ENCODE results near the gene EXOSC2.
A peak's percentile ranks its signal among the peaks of the same experiment; 100 is the strongest.

Gene EXOSC2

DNA sequence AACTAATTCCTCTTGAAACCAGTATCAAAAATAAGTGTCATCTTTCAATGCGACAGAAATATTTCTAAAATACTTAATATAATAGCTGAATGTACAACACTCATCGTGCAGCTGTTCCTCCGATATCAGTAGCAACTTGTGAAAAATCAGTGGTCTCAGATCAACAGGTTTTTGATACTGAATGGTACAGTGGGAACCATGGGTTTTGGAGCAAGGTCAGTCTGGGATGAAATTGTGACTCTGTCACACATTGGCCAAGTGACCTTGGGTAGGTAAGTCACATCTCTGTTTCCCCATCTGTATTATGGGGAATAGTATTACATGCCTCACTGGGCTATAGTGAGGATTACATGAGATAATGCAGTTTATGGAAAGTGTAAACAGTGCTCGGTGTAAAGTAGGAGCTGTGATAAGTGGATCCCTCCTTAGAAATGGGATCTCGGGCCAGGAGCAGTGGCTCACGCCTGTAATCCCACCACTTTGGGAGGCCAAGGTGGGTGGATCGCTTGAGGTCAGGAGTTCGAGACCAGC, 17.3 kb downstream of the EXOSC2 start:
- no peak overlapping the region for H3K4me3 ChIP-seq (ENCODE audit: low read length)
- TF ChIP-seq, protein P1, sequence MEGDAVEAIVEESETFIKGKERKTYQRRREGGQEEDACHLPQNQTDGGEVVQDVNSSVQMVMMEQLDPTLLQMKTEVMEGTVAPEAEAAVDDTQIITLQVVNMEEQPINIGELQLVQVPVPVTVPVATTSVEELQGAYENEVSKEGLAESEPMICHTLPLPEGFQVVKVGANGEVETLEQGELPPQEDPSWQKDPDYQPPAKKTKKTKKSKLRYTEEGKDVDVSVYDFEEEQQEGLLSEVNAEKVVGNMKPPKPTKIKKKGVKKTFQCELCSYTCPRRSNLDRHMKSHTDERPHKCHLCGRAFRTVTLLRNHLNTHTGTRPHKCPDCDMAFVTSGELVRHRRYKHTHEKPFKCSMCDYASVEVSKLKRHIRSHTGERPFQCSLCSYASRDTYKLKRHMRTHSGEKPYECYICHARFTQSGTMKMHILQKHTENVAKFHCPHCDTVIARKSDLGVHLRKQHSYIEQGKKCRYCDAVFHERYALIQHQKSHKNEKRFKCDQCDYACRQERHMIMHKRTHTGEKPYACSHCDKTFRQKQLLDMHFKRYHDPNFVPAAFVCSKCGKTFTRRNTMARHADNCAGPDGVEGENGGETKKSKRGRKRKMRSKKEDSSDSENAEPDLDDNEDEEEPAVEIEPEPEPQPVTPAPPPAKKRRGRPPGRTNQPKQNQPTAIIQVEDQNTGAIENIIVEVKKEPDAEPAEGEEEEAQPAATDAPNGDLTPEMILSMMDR (conservative IDR thresholded peaks at IDR 0.05; ENCODE audit: low read length): no peak
- no peak for DNase-seq (ENCODE audit: low read depth)

DNA sequence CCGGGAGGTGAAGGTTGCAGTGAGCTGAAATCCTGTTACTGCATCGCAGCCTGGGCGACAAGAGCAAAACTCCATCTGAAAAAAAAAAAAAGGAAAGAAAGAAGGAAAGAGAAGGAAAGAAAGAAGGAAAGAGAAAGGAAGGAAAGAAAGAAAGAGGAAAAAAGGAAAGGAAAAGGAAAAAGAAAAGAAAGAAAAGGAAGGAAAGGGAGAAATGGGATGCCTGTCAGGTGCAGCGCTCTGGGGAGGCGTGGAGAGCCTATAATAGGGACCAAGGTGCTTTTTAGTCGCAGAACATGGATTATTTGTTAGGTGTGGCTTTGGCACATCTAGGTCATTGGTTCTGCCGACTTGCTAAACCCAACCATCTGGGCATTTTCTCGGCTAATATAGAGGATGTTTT, 17.9 kb downstream of the EXOSC2 start:
- TF ChIP-seq, protein P1 (conservative IDR thresholded peaks at IDR 0.05; ENCODE audit: low read length): no peak
- DNase-seq (ENCODE audit: low read depth): no peak

DNA sequence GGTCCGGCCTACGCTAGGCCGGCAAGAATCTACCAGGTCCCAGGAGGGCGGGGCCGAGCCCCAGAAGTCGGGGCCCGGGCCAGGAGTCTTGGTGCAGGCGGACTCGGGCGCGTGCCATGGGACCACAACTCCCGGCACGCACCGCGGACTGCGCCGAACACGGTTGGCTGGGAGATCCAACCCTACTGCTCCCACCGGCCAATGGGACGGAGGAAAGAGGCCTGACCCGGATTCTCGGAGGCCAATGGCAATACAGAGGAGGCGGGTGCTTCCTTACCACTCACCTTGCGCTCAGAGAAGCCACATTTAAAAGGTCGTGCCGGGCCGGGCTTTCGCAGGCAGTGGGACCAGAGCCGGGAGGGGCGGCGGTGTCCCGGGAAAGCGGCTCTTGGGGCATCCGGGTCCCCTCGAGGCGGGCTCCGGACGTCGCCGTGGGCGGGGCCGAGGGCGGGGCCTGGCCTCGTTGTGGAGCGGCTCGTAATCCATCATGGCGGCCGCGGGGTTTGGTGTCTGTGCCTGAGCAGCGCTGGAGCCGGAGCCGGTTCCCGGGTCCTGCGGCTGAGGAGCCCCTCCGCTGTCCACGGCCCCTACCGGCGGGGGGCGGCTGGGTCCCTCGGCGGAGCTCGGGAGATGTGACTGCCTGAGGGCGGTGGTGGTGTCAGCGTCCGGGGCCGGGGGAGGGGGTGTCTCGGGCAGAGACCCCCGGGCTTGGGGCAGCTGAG, 19.1 kb downstream of the EXOSC2 start:
- peak overlapping the region; percentile 77 for H3K4me3 ChIP-seq (ENCODE audit: low read length)
- peak; percentile 99 for DNase-seq (ENCODE audit: low read depth)
- TF ChIP-seq, protein P1 (conservative IDR thresholded peaks at IDR 0.05; ENCODE audit: low read length): no peak

More for the DNA sequence above, 17.9 kb downstream of the EXOSC2 start:
- no peak overlapping the region for H3K4me3 ChIP-seq (ENCODE audit: low read length)

DNA sequence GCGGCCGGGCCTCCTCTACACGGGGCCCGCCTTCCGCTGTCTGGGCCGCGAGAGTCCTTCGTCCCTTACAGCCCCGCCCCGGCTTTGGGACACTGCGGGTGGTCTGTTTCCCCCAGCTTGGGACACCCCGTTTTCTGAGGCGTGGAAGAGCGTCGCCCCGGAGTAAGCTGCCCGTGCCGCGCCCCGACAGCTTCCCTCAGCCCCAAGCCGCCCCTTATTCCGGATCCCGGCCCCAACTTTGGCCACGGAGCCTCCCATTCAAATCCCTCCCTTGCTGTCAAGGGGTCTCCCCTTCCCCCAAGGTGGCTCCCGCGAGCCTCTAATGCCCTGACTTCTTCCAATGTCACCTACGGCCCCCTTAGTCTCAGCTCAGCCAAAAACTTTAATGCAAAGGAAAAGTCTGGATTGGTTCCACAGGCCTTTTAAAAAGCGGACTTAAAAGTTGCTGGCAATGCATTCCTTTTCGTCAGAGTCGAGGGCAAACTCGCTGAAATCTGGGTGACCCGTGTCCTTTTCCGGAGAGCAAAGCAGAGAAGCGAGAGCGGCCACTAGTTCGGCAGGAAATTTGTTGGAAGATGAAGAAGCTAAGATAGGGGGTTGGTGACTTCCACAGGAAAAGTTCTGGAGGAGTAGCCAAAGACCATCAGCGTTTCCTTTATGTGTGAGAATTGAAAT, 19.8 kb downstream of the EXOSC2 start:
- DNase-seq (ENCODE audit: low read depth): peak; percentile 38
- TF ChIP-seq, protein P1 (conservative IDR thresholded peaks at IDR 0.05; ENCODE audit: low read length): no peak
- peak overlapping the region; percentile 77 for H3K4me3 ChIP-seq (ENCODE audit: low read length)

DNA sequence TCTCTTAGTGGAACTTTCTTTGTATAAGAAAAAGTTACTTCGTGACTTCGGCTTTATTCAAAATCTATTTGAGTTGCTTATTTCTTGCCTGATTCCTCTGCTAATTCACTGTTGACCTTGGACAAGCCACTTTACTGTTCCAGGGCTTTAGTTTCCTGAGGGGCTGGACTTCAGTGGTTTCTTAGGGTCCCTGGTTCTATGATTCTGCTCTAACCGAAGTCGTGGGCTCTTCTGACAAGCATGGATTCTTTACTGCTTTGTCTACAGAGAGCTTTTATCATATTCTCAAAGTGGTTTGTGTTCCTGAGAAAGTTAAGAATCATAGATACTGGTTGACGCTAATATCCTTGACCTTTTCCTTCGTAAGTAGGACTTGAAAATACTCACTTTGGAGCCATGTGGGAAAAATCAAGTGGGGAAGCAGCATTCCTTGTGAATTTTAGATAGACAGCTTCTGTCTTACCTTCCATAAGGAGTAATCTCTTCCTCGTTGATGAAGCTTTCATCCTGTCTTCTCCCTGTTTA, 21.1 kb downstream of the EXOSC2 start:
- DNase-seq (ENCODE audit: low read depth): no peak
- H3K4me3 ChIP-seq (ENCODE audit: low read length): peak overlapping the region; percentile 77
- TF ChIP-seq, protein P1 (conservative IDR thresholded peaks at IDR 0.05; ENCODE audit: low read length): no peak

DNA sequence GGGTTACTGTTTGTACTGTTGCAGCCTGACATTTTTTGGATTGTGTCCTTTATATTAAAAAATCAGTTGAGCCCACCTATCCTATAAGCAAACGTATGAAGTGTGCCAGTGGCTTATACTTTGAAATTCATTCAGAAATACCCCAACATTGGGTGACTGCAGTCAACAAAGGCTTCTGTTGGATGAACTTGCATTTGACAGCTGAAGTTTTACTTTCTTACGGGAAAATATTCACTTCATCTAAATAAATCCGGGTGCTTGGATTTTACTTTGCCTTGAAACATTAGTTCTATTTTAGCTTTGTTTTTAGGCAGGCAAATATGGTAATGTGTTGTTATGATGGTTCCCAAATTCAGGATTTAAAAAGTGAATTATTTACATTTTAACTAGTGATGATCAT, 21.7 kb downstream of the EXOSC2 start:
- TF ChIP-seq, protein P1 (conservative IDR thresholded peaks at IDR 0.05; ENCODE audit: low read length): no peak
- no peak for DNase-seq (ENCODE audit: low read depth)
- peak overlapping the region; percentile 77 for H3K4me3 ChIP-seq (ENCODE audit: low read length)
